ENCODE data around the gene PANK1. TPM values are rescaled to one million over a fixed set of nuclear protein-coding genes. Genes with fewer than 3 reads are reported as not detected.
A peak's percentile ranks its signal among the peaks of the same experiment; 100 is the strongest.

PANK1 gene
- total RNA-seq, 1 experiment from 2014 or later = 19.2 TPM

GRCh38 chr10:89645742-89646172 is 715 bp upstream of the PANK1 start:
- H3K9me3 ChIP-seq (ENCODE audit: low read depth, low read length, poor library complexity, severe bottlenecking) = no peaks in the 10 kb centered on the region
- H3K27me3 ChIP-seq (replicated peaks; ENCODE audit: insufficient read depth, low read depth, low read length, poor library complexity) = no peaks in the 10 kb centered on the region
- no peaks in the 10 kb centered on the region for H3K36me3 ChIP-seq (ENCODE audit: insufficient read depth, low read length, poor library complexity, severe bottlenecking)
- DNase-seq (ENCODE audit: low spot score) = no peak
- CTCF ChIA-PET = no interaction called here
- H3K4me3 ChIP-seq (ENCODE audit: low read depth, low read length, poor library complexity, severe bottlenecking) = peak overlapping the region; percentile 90
- TF ChIP-seq CTCF (conservative IDR thresholded peaks at IDR 0.05; ENCODE audit: low read depth, low read length) (no peak), EZH2 (IDR thresholded peaks at IDR 0.05; ENCODE audit: borderline replicate concordance, low read depth, low read length, poor library complexity, severe bottlenecking) (no peak)
- TSS peak; percentile 58 for BruUV-seq (replicated peaks)
- peaks cover 39% of the 10 kb centered on the region for H3K4me1 ChIP-seq (ENCODE audit: insufficient read depth, low read length, poor library complexity, severe bottlenecking)
- H3K27ac ChIP-seq (ENCODE audit: low read depth, low read length, poor library complexity, severe bottlenecking) = peak overlapping the region; percentile 92
- POLR2A ChIA-PET (ENCODE audit: low non-redundant PET) = no interaction called here
- intact Hi-C loops (cut with micrococcal nuclease; ENCODE audit: unreplicated experiment) = loop anchor here (1.0 kb wide), 1 partner anchor 56 kb away; the partner anchor contains the start of gene KIF20B

- no peak for TF ChIP-seq CTCF (conservative IDR thresholded peaks at IDR 0.05; ENCODE audit: low read depth, low read length)
- TF ChIP-seq EZH2 (IDR thresholded peaks at IDR 0.05; ENCODE audit: borderline replicate concordance, low read depth, low read length, poor library complexity, severe bottlenecking) = no peak
- Histone ChIP-seq H3K36me3 (ENCODE audit: insufficient read depth, low read length, poor library complexity, severe bottlenecking) (no peaks in the 10 kb centered on the region), H3K9me3 (ENCODE audit: low read depth, low read length, poor library complexity, severe bottlenecking) (no peaks in the 10 kb centered on the region), H3K4me3 (ENCODE audit: low read depth, low read length, poor library complexity, severe bottlenecking) (peak overlapping the region; percentile 90), H3K27me3 (replicated peaks; ENCODE audit: insufficient read depth, low read depth, low read length, poor library complexity) (no peaks in the 10 kb centered on the region), H3K4me1 (ENCODE audit: insufficient read depth, low read length, poor library complexity, severe bottlenecking) (peaks cover 39% of the 10 kb centered on the region), H3K27ac (ENCODE audit: low read depth, low read length, poor library complexity, severe bottlenecking) (peak overlapping the region; percentile 92)
- no peak for DNase-seq (ENCODE audit: low spot score)
- CTCF ChIA-PET = no interaction called here
- no TSS peak for BruUV-seq (replicated peaks)
- intact Hi-C loops (cut with micrococcal nuclease; ENCODE audit: unreplicated experiment) = no loop called here
- POLR2A ChIA-PET (ENCODE audit: low non-redundant PET) = no interaction called here
Measured at GRCh38 chr10:89644691-89644966, 413 bp downstream of the PANK1 start.

- H3K4me1 ChIP-seq (ENCODE audit: insufficient read depth, low read length, poor library complexity, severe bottlenecking) = peaks cover 39% of the 10 kb centered on the region
- peak overlapping the region; percentile 92 for H3K27ac ChIP-seq (ENCODE audit: low read depth, low read length, poor library complexity, severe bottlenecking)
- H3K36me3 ChIP-seq (ENCODE audit: insufficient read depth, low read length, poor library complexity, severe bottlenecking) = no peaks in the 10 kb centered on the region
- DNase-seq (ENCODE audit: low spot score) = peak; percentile 98
- no peaks in the 10 kb centered on the region for H3K27me3 ChIP-seq (replicated peaks; ENCODE audit: insufficient read depth, low read depth, low read length, poor library complexity)
- intact Hi-C loops (cut with micrococcal nuclease; ENCODE audit: unreplicated experiment) = no loop called here
- POLR2A ChIA-PET (ENCODE audit: low non-redundant PET) = interaction anchor here (0.5 to 1.0 kb wide), 2 partner anchors 230 to 556 kb away, joined by 3 to 10 read pairs; partner anchors contain the start of gene IFIT5
- TF ChIP-seq CTCF (conservative IDR thresholded peaks at IDR 0.05; ENCODE audit: low read depth, low read length) (no peak; the same call in 1 of the 2 replicates), EZH2 (IDR thresholded peaks at IDR 0.05; ENCODE audit: borderline replicate concordance, low read depth, low read length, poor library complexity, severe bottlenecking) (no peak)
- peak overlapping the region; percentile 90 for H3K4me3 ChIP-seq (ENCODE audit: low read depth, low read length, poor library complexity, severe bottlenecking)
- no peaks in the 10 kb centered on the region for H3K9me3 ChIP-seq (ENCODE audit: low read depth, low read length, poor library complexity, severe bottlenecking)
- BruUV-seq (replicated peaks) = TSS peak; percentile 33
- CTCF ChIA-PET = interaction anchor here (0.7 kb wide), 1 partner anchor 1150 kb away, joined by 4 read pairs; no protein-coding TSS in a partner anchor
Measured at GRCh38 chr10:89643812-89644690, 991 bp downstream of the PANK1 start.

Data from A673 (cell line).